Umbilical cord (tissue), 2 donors: ENCODE data around the gene SNX11. TPM values are rescaled to one million over a fixed set of nuclear protein-coding genes. Genes with fewer than 3 reads are reported as not detected.

Experiments used
- DNase-seq: peaks from one replicate; pipeline ENCODE4 v3.0.0-alpha.2; 2015; ENCODE audit warnings: low spot score
- total RNA-seq: library from RNA; depleted of rRNA; stranded (reverse); fragments of >200 nt; gene quantifications from one replicate; pipeline ENCODE4 v1.2.3, GENCODE V29; 2014; ENCODE audit warnings: low replicate concordance; ENCODE audit not compliant: insufficient read depth

The SNX11 gene
- total RNA-seq, 1 donor from 2014 or later = 17.1 TPM

GRCh38 chr17:48161127-48161905 lies 53.8 kb downstream of the SNX11 start:
- DNase-seq = no peak

GRCh38 chr17:48162306-48162934 lies 54.9 kb downstream of the SNX11 start:
- no peak for DNase-seq

DNA sequence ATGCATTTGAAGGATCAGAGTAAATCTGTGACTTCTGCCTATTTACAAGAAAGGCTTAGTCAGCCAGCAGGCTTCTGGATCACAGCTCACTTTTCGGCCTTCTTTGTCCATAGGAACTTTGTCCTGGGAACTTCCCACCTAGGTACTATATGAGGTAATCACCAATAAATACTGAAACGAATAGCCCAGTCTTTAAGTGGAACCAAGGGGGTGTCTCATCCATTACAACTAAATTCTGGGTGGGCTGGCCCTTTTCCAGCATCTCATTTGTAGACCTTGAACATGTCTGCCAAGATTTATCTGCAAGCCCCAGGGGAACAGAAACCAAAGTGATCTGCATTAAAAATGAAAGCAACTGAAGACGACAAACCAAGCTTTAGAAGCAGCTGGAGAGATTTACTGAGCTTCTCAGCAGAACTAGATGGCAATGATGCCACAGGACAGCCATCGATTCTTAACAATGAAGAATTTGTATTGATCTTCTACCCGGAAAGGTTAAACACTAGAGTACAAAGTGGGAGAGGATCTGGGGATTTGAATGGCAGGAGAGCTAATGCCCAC lies 55.5 kb downstream of the SNX11 start:
- no peak for DNase-seq

GRCh38 chr17:48163809-48164208 lies 56.2 kb downstream of the SNX11 start:
- no peak for DNase-seq

GRCh38 chr17:48169926-48170325 lies 62.4 kb downstream of the SNX11 start:
- DNase-seq = no peak

Other genes with a start within 250 kb of the SNX11 start
- not detected for gene SP2, start 211.5 kb upstream of the SNX11 start, total RNA-seq
- 7.5 TPM for gene PNPO, start 166.2 kb upstream of the SNX11 start, total RNA-seq
- not detected for gene PRR15L, start 149.9 kb upstream of the SNX11 start, total RNA-seq
- 30.1 TPM for gene CDK5RAP3, start 136.7 kb upstream of the SNX11 start, total RNA-seq
- gene COPZ2, start 70.0 kb upstream of the SNX11 start, total RNA-seq = 129 TPM
- gene NFE2L1, start 59.4 kb upstream of the SNX11 start, total RNA-seq = 54.2 TPM
- gene CBX1, start 6.3 kb upstream of the SNX11 start, total RNA-seq = 54.4 TPM